ENCODE results near the gene CWC25. TPM values are rescaled to one million over a fixed set of nuclear protein-coding genes. Genes with fewer than 3 reads are reported as not detected.

Gene CWC25
- total and polyA plus RNA-seq, 9 of the 15 experiments (the other 6 are each of a cell fraction or from before 2014, with no cell fraction given), result 16.5 to 27.4 (median 23.0) TPM

- TF ChIP-seq HOMEZ (CRISPR knock-in tag; IDR thresholded peaks at IDR 0.05), result no peak
- TF ChIP-seq MCM7 (IDR thresholded peaks at IDR 0.05), result no peak
- 0 out of 2 replicates have a peak, but pooled peaks have one; percentile 21 for TF ChIP-seq TEAD4 (IDR thresholded peaks at IDR 0.05; ENCODE audit: low read length)
- no peak for TF ChIP-seq TEAD4 (CRISPR knock-in tag; IDR thresholded peaks at IDR 0.05; ENCODE audit: borderline replicate concordance)
- no peak for TF ChIP-seq RFX5 (IDR thresholded peaks at IDR 0.05; ENCODE audit: low read depth, low read length)
- peak in 1 of 2 experiments; percentile 79; a peak in 2 of 4 replicates for TF ChIP-seq MLLT1 (IDR thresholded peaks at IDR 0.05)
- no peak for TF ChIP-seq PRMT5 (CRISPR knock-in tag; IDR thresholded peaks at IDR 0.05)
- TF ChIP-seq TEAD2 (tag; IDR thresholded peaks at IDR 0.05), result no peak
- TF ChIP-seq EGR1 (conservative IDR thresholded peaks at IDR 0.05), result no peak
- no peak for TF ChIP-seq SAFB (IDR thresholded peaks at IDR 0.05; ENCODE audit: borderline replicate concordance, low read depth, low read length)
- no peak for TF ChIP-seq DACH1 (IDR thresholded peaks at IDR 0.05; ENCODE audit: partially characterized antibody)
- TF ChIP-seq PRDM10 (IDR thresholded peaks at IDR 0.05; ENCODE audit: partially characterized antibody), result peak; percentile 84
- 0 out of 2 replicates have a peak, but pooled peaks have one; percentile 4 for TF ChIP-seq MAFG (tag; conservative IDR thresholded peaks at IDR 0.05)
- TF ChIP-seq GTF2E2 (tag; IDR thresholded peaks at IDR 0.05), result no peak
- TF ChIP-seq SRSF1 (IDR thresholded peaks at IDR 0.05; ENCODE audit: low read depth, low read length), result no peak
- TF ChIP-seq ZNF217 (CRISPR knock-in tag; IDR thresholded peaks at IDR 0.05), result no peak
- TF ChIP-seq JUNB (CRISPR knock-in tag; conservative IDR thresholded peaks at IDR 0.05), result no peak
- peak; percentile 19; the same call in 1 of the 2 replicates for TF ChIP-seq HMBOX1 (IDR thresholded peaks at IDR 0.05)
- no peak for TF ChIP-seq ARID2 (IDR thresholded peaks at IDR 0.05)
Observed at GRCh38 chr17:38867968-38868816, 43.1 kb upstream of the CWC25 start (continued).

Data from K562 (cell line).